HEK293 (cell line): ENCODE results near the gene SCP2D1.

Experiments used
- CTCF ChIA-PET: fragments of 350-600 bp; formaldehyde crosslinking; extraction: SDS; loops from one replicate; lab custom pipeline; 2021; ENCODE audit warnings: antibody characterized with exemption; lab: Yijun Ruan, JAX
- POLR2A ChIA-PET: fragments of 300-600 bp; formaldehyde crosslinking; extraction: SDS; loops from one replicate; lab custom pipeline; 2020; ENCODE audit warnings: antibody characterized with exemption, inconsistent platforms; lab: Yijun Ruan, JAX
- H3K27ac ChIP-seq: fragments of 200-500 bp; sonication (Bioruptor generic); 2 replicates; pipeline ENCODE4 v1.5.1; 2014; ENCODE audit warnings: low read depth, low read length, control low read depth, inconsistent platforms; ENCODE audit errors: extremely low read depth
- H3K36me3 ChIP-seq, 2 experiments: fragments of 200-500 bp in 1 of 2; sonication (Bioruptor generic) in 1 of 2; 1 replicate in 1 of 2; 2 replicates in 1 of 2; pipeline ENCODE4 v1.5.1; 2014 to 2017; ENCODE audit warnings: inconsistent platforms in 2 of 2, low read length in 2 of 2; ENCODE audit not compliant: control insufficient read depth in 2 of 2, insufficient read depth in 1 of 2
- H3K4me1 ChIP-seq: fragments of 200-500 bp; sonication (Bioruptor generic); 2 replicates; pipeline ENCODE4 v1.5.1; 2014; ENCODE audit warnings: mild to moderate bottlenecking, low read length, inconsistent platforms; ENCODE audit not compliant: control insufficient read depth, insufficient read depth
- H3K4me3 ChIP-seq: 2 replicates; pipeline ENCODE4 v1.5.1; 2011; ENCODE audit warnings: low read depth, mild to moderate bottlenecking, control low read depth, low read length, moderate library complexity
- H3K9me3 ChIP-seq: fragments of 200-500 bp; sonication (Bioruptor generic); 2 replicates; pipeline ENCODE4 v1.5.1; 2014; ENCODE audit warnings: low read depth, low read length, inconsistent platforms; ENCODE audit not compliant: control insufficient read depth, insufficient read depth
- CTCF ChIP-seq: fragments of 450-650 bp; formaldehyde crosslinking; IDR thresholded peaks from 2 replicates; pipeline ENCODE4 v1.5.1; 2016; ENCODE audit warnings: missing biosample characterization, missing genetic modification characterization
- KLF16 ChIP-seq: fragments of 450-650 bp; formaldehyde crosslinking; IDR thresholded peaks from 2 replicates; pipeline ENCODE4 v1.5.1; 2017; ENCODE audit warnings: missing biosample characterization, missing genetic modification characterization
- MYNN ChIP-seq: fragments of 450-650 bp; formaldehyde crosslinking; IDR thresholded peaks from 2 replicates; pipeline ENCODE4 v1.5.1; 2016; ENCODE audit warnings: missing biosample characterization, missing genetic modification characterization, borderline replicate concordance
- OVOL3 ChIP-seq: fragments of 450-650 bp; formaldehyde crosslinking; IDR thresholded peaks from 2 replicates; pipeline ENCODE4 v1.5.1; 2016; ENCODE audit warnings: missing biosample characterization, missing genetic modification characterization
- PRDM1 ChIP-seq: fragments of 450-650 bp; formaldehyde crosslinking; IDR thresholded peaks from 2 replicates; pipeline ENCODE4; 2016; ENCODE audit warnings: missing biosample characterization, missing genetic modification characterization
- ZFP69B ChIP-seq: fragments of 450-650 bp; formaldehyde crosslinking; IDR thresholded peaks from 2 replicates; pipeline ENCODE4 v1.5.1; 2016; ENCODE audit warnings: missing biosample characterization, missing genetic modification characterization
- ZNF132 ChIP-seq: fragments of 450-650 bp; formaldehyde crosslinking; IDR thresholded peaks from 2 replicates; pipeline ENCODE4 v1.5.1; 2017; ENCODE audit warnings: missing biosample characterization, missing genetic modification characterization, borderline replicate concordance
- ZNF140 ChIP-seq: fragments of 450-650 bp; formaldehyde crosslinking; IDR thresholded peaks from 2 replicates; pipeline ENCODE4 v1.5.1; 2016; ENCODE audit warnings: missing biosample characterization, missing genetic modification characterization
- ZNF202 ChIP-seq: fragments of 450-650 bp; formaldehyde crosslinking; IDR thresholded peaks from 2 replicates; pipeline ENCODE4 v1.5.1; 2016; ENCODE audit warnings: missing biosample characterization, missing genetic modification characterization, borderline replicate concordance
- ZNF354C ChIP-seq: fragments of 450-650 bp; formaldehyde crosslinking; IDR thresholded peaks from 2 replicates; pipeline ENCODE4 v1.5.1; 2016; ENCODE audit warnings: missing biosample characterization, missing genetic modification characterization, low read depth, borderline replicate concordance
- ZNF404 ChIP-seq: fragments of 450-650 bp; formaldehyde crosslinking; IDR thresholded peaks from 2 replicates; pipeline ENCODE4 v1.5.1; 2017; ENCODE audit warnings: missing biosample characterization, missing genetic modification characterization
- ZNF433 ChIP-seq: fragments of 450-650 bp; formaldehyde crosslinking; IDR thresholded peaks from 2 replicates; pipeline ENCODE4 v1.5.1; 2016; ENCODE audit warnings: missing biosample characterization, missing genetic modification characterization, low read depth
- ZNF473 ChIP-seq: fragments of 450-650 bp; formaldehyde crosslinking; IDR thresholded peaks from 2 replicates; pipeline ENCODE4 v1.5.1; 2017; ENCODE audit warnings: missing biosample characterization, missing genetic modification characterization
- ZNF510 ChIP-seq: fragments of 450-650 bp; formaldehyde crosslinking; IDR thresholded peaks from 2 replicates; pipeline ENCODE4 v1.5.1; 2018; ENCODE audit warnings: mild to moderate bottlenecking, missing genetic modification characterization, missing biosample characterization; ENCODE audit not compliant: insufficient replicate concordance
- ZNF514 ChIP-seq: fragments of 450-650 bp; formaldehyde crosslinking; IDR thresholded peaks from 2 replicates; pipeline ENCODE4 v1.5.1; 2016; ENCODE audit warnings: missing biosample characterization, missing genetic modification characterization
- ZNF529 ChIP-seq: fragments of 450-650 bp; formaldehyde crosslinking; IDR thresholded peaks from 2 replicates; pipeline ENCODE4 v1.5.1; 2017; ENCODE audit warnings: missing genetic modification characterization, missing biosample characterization; ENCODE audit not compliant: insufficient replicate concordance
- ZNF561 ChIP-seq: fragments of 450-650 bp; IDR thresholded peaks from 2 replicates; pipeline ENCODE4 v1.5.1; 2018; ENCODE audit warnings: missing biosample characterization, missing genetic modification characterization, borderline replicate concordance
- ZNF610 ChIP-seq: fragments of 450-650 bp; formaldehyde crosslinking; IDR thresholded peaks from 2 replicates; pipeline ENCODE4 v1.5.1; 2016; ENCODE audit warnings: missing biosample characterization, missing genetic modification characterization, borderline replicate concordance
- ZNF747 ChIP-seq: fragments of 450-650 bp; formaldehyde crosslinking; IDR thresholded peaks from 2 replicates; pipeline ENCODE4 v1.5.1; 2016; ENCODE audit warnings: missing biosample characterization, missing genetic modification characterization
- ZNF791 ChIP-seq: fragments of 450-650 bp; formaldehyde crosslinking; IDR thresholded peaks from 2 replicates; pipeline ENCODE4 v1.5.1; 2016; ENCODE audit warnings: missing biosample characterization, missing genetic modification characterization
- ZSCAN23 ChIP-seq: fragments of 450-650 bp; formaldehyde crosslinking; IDR thresholded peaks from 2 replicates; pipeline ENCODE4 v1.5.1; 2016; ENCODE audit warnings: missing biosample characterization, missing genetic modification characterization
- TF ChIP-seq, protein P1 (sequence below): fragments of 450-650 bp; formaldehyde crosslinking; IDR thresholded peaks from 2 replicates; pipeline ENCODE4 v1.5.1; 2017; ENCODE audit warnings: missing biosample characterization, missing genetic modification characterization
- TF ChIP-seq, protein P2 (sequence below): fragments of 450-650 bp; formaldehyde crosslinking; IDR thresholded peaks from 2 replicates; pipeline ENCODE4 v1.5.0; 2017; ENCODE audit warnings: missing biosample characterization, missing genetic modification characterization, borderline replicate concordance
- TF ChIP-seq, protein P3 (sequence below): fragments of 450-650 bp; IDR thresholded peaks from 2 replicates; pipeline ENCODE4 v1.5.1; 2018; ENCODE audit warnings: missing biosample characterization, missing genetic modification characterization

SCP2D1 gene

GRCh38 chr20:18778690-18779392, 34.7 kb upstream of the SCP2D1 start (continued):
- TF ChIP-seq, protein P1, sequence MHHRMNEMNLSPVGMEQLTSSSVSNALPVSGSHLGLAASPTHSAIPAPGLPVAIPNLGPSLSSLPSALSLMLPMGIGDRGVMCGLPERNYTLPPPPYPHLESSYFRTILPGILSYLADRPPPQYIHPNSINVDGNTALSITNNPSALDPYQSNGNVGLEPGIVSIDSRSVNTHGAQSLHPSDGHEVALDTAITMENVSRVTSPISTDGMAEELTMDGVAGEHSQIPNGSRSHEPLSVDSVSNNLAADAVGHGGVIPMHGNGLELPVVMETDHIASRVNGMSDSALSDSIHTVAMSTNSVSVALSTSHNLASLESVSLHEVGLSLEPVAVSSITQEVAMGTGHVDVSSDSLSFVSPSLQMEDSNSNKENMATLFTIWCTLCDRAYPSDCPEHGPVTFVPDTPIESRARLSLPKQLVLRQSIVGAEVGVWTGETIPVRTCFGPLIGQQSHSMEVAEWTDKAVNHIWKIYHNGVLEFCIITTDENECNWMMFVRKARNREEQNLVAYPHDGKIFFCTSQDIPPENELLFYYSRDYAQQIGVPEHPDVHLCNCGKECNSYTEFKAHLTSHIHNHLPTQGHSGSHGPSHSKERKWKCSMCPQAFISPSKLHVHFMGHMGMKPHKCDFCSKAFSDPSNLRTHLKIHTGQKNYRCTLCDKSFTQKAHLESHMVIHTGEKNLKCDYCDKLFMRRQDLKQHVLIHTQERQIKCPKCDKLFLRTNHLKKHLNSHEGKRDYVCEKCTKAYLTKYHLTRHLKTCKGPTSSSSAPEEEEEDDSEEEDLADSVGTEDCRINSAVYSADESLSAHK (tag by site-specific recombination): no peak
- TF ChIP-seq ZNF473 (no peak), CTCF (tag by site-specific recombination) (no peak), ZNF747 (tag by site-specific recombination) (no peak), ZSCAN23 (tag by site-specific recombination) (no peak), ZNF610 (tag by site-specific recombination) (no peak), ZNF561 (tag by site-specific recombination) (no peak), ZNF140 (tag by site-specific recombination) (no peak), KLF16 (no peak), ZNF529 (no peak)
- TF ChIP-seq, protein P2, sequence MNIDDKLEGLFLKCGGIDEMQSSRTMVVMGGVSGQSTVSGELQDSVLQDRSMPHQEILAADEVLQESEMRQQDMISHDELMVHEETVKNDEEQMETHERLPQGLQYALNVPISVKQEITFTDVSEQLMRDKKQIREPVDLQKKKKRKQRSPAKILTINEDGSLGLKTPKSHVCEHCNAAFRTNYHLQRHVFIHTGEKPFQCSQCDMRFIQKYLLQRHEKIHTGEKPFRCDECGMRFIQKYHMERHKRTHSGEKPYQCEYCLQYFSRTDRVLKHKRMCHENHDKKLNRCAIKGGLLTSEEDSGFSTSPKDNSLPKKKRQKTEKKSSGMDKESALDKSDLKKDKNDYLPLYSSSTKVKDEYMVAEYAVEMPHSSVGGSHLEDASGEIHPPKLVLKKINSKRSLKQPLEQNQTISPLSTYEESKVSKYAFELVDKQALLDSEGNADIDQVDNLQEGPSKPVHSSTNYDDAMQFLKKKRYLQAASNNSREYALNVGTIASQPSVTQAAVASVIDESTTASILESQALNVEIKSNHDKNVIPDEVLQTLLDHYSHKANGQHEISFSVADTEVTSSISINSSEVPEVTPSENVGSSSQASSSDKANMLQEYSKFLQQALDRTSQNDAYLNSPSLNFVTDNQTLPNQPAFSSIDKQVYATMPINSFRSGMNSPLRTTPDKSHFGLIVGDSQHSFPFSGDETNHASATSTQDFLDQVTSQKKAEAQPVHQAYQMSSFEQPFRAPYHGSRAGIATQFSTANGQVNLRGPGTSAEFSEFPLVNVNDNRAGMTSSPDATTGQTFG (tag by site-specific recombination): no peak

- Histone ChIP-seq H3K9me3 (no peaks in the 10 kb centered on the region), H3K4me3 (no peak overlapping the region), H3K27ac (no peak overlapping the region)
- ChIA-PET CTCF (no interaction called here), POLR2A (no interaction called here)
- no peak for TF ChIP-seq ZNF510 (tag by site-specific recombination)
- TF ChIP-seq ZNF791 (tag by site-specific recombination): no peak
- no peak for TF ChIP-seq ZNF354C (tag by site-specific recombination)
- no peak for TF ChIP-seq ZNF132
- TF ChIP-seq ZNF202 (tag by site-specific recombination): no peak
- TF ChIP-seq OVOL3: no peak
- no peak for TF ChIP-seq MYNN (tag by site-specific recombination)
- TF ChIP-seq, protein P3, sequence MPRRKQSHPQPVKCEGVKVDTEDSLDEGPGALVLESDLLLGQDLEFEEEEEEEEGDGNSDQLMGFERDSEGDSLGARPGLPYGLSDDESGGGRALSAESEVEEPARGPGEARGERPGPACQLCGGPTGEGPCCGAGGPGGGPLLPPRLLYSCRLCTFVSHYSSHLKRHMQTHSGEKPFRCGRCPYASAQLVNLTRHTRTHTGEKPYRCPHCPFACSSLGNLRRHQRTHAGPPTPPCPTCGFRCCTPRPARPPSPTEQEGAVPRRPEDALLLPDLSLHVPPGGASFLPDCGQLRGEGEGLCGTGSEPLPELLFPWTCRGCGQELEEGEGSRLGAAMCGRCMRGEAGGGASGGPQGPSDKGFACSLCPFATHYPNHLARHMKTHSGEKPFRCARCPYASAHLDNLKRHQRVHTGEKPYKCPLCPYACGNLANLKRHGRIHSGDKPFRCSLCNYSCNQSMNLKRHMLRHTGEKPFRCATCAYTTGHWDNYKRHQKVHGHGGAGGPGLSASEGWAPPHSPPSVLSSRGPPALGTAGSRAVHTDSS (tag by site-specific recombination): no peak
- TF ChIP-seq ZFP69B (tag by site-specific recombination): no peak
- no peak for TF ChIP-seq ZNF433
- TF ChIP-seq PRDM1 (tag by site-specific recombination): no peak
- no peak for TF ChIP-seq ZNF514 (tag by site-specific recombination)
- TF ChIP-seq ZNF404 (tag by site-specific recombination): no peak
- TF ChIP-seq, all 188 proteins: peak for 0
- H3K36me3 ChIP-seq: no peaks in the 10 kb centered on the region
- H3K4me1 ChIP-seq: no peaks in the 10 kb centered on the region
Observed at GRCh38 chr20:18780385-18781130, 33.0 kb upstream of the SCP2D1 start.
